Osteocyte (in vitro differentiated cells): ENCODE measurements around the gene TMPRSS11E. TPM values are rescaled to one million over a fixed set of nuclear protein-coding genes. Genes with fewer than 3 reads are reported as not detected.

Experiments
- DNase-seq: peaks from one replicate; pipeline ENCODE4 v3.0.0; 2021; ENCODE audit warnings: mixed read lengths; ENCODE audit not compliant: unreplicated experiment; ENCODE audit errors: extremely low spot score
- H3K27ac Mint-ChIP-seq: one replicate; pipeline ENCODE4 v1.8.0; 2021; ENCODE audit warnings: mild to moderate bottlenecking, mixed read lengths; ENCODE audit not compliant: unreplicated experiment
- H3K27me3 Mint-ChIP-seq: one replicate; pipeline ENCODE4 v1.8.0; 2021; ENCODE audit warnings: mixed read lengths; ENCODE audit not compliant: unreplicated experiment
- H3K36me3 Mint-ChIP-seq: one replicate; pipeline ENCODE4 v1.8.0; 2021; ENCODE audit warnings: mixed read lengths; ENCODE audit not compliant: unreplicated experiment
- H3K4me1 Mint-ChIP-seq: one replicate; pipeline ENCODE4 v1.8.0; 2021; ENCODE audit warnings: mixed read lengths; ENCODE audit not compliant: unreplicated experiment
- H3K4me3 Mint-ChIP-seq: one replicate; pipeline ENCODE4 v1.8.0; 2021; ENCODE audit warnings: mild to moderate bottlenecking, moderate library complexity, mixed read lengths; ENCODE audit not compliant: unreplicated experiment
- H3K9me3 Mint-ChIP-seq: one replicate; pipeline ENCODE4 v1.8.0; 2021; ENCODE audit warnings: mixed read lengths; ENCODE audit not compliant: unreplicated experiment
- total RNA-seq: library from RNA; stranded (reverse); gene quantifications from 2 replicates; pipeline ENCODE4 v1.2.1, GENCODE V29; 2021
- TF ChIP-seq, protein P1 (sequence below): fragments of 200-600 bp; sonication (generic); IDR thresholded peaks from 2 replicates; pipeline ENCODE4 v1.5.0; 2021; ENCODE audit warnings: antibody characterized with exemption, mild to moderate bottlenecking, moderate library complexity

The TMPRSS11E gene
- total RNA-seq, 1 donor from 2014 or later, result not detected

DNA sequence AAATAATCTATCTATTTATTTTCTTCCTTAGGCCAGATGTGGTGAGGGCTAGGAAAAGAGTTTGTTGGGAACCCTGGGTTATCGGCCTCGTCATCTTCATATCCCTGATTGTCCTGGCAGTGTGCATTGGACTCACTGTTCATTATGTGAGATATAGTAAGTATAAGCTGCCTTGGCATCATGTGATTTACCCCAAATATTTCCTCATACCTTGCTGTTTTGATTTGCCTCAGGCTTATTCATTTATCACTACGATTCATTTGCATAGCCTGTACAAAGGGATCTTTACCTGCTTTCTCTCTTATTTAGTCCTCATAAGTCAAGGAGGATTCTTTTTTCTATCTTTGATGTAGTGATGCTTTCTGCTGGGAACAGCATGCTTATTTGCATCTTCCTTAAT is 14.5 kb downstream of the TMPRSS11E start:
- no peak overlapping the region for H3K4me3 Mint-ChIP-seq
- no peaks in the 10 kb centered on the region for H3K36me3 Mint-ChIP-seq
- no peak overlapping the region for H3K27ac Mint-ChIP-seq
- TF ChIP-seq, protein P1, sequence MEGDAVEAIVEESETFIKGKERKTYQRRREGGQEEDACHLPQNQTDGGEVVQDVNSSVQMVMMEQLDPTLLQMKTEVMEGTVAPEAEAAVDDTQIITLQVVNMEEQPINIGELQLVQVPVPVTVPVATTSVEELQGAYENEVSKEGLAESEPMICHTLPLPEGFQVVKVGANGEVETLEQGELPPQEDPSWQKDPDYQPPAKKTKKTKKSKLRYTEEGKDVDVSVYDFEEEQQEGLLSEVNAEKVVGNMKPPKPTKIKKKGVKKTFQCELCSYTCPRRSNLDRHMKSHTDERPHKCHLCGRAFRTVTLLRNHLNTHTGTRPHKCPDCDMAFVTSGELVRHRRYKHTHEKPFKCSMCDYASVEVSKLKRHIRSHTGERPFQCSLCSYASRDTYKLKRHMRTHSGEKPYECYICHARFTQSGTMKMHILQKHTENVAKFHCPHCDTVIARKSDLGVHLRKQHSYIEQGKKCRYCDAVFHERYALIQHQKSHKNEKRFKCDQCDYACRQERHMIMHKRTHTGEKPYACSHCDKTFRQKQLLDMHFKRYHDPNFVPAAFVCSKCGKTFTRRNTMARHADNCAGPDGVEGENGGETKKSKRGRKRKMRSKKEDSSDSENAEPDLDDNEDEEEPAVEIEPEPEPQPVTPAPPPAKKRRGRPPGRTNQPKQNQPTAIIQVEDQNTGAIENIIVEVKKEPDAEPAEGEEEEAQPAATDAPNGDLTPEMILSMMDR, result no peak
- DNase-seq, result no peak
- no peaks in the 10 kb centered on the region for H3K4me1 Mint-ChIP-seq
- no peaks in the 10 kb centered on the region for H3K27me3 Mint-ChIP-seq
- no peaks in the 10 kb centered on the region for H3K9me3 Mint-ChIP-seq

DNA sequence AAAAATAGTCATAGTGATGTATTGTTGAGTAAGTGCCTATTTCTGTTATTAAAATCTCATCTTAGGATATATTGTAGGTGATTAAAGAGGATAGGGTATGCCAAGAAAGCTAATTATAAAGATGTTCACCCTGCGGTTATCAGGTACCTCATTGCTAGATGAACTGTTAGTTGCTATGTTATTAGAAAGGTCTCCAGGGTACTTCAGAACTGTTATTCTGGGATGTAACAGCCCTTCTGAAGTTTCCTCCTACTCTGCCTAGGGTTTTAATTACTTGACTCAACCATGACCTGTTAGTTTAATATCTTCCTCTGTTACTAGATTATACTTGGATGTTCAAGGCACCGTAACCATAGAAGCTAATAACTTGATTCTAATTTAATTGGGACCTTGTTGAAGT is 15.4 kb downstream of the TMPRSS11E start:
- Mint-ChIP-seq H3K9me3 (no peaks in the 10 kb centered on the region), H3K4me3 (no peak overlapping the region)

DNA sequence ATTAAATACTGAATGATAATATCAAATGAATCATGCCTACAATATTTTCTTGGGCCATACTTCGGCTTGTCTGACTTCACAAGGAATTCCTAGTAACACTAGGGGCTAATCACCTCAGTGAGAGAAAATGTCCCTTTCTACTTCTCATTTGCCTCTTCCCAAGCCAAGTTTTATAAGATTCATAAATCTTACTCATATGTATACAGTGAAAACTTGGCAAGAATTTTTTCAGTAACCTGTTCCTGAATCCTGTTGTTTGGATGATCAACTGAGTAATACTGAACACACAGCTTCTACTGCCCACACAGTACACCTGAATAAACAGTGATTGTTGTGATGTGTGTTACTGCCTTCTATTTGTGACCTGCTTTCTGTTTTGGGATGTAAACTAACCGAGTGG is 16.5 kb downstream of the TMPRSS11E start:
- peaks cover 5% of the 10 kb centered on the region for H3K27me3 Mint-ChIP-seq
- no peak overlapping the region for H3K4me3 Mint-ChIP-seq
- no peaks in the 10 kb centered on the region for H3K36me3 Mint-ChIP-seq
- no peaks in the 10 kb centered on the region for H3K4me1 Mint-ChIP-seq
- DNase-seq, result no peak
- no peaks in the 10 kb centered on the region for H3K9me3 Mint-ChIP-seq
- TF ChIP-seq, protein P1, result no peak
- H3K27ac Mint-ChIP-seq, result no peak overlapping the region

More for the DNA sequence above, 15.4 kb downstream of the TMPRSS11E start:
- no peaks in the 10 kb centered on the region for H3K27me3 Mint-ChIP-seq
- TF ChIP-seq, protein P1, result no peak
- no peaks in the 10 kb centered on the region for H3K36me3 Mint-ChIP-seq
- H3K4me1 Mint-ChIP-seq, result no peaks in the 10 kb centered on the region
- no peak overlapping the region for H3K27ac Mint-ChIP-seq
- DNase-seq, result no peak

DNA sequence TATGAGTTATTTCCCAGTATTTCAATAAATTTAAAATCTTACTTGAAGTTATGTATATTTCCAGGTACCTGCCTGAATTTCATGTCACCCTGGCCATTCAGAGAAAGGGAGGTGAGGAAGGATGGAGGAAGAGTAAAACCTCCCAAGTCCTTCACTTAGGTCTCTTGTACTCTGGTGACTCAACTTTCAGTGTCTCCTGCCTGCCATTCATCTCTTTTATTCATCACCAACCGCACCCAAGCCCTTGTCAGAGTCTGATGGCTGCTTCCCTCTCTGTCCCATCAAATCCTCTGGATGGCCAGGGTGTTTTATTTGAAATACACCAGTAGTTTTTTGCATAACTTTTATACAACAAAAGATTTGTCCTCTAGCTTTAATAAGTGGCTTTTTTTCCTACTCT is 17.8 kb downstream of the TMPRSS11E start:
- H3K4me3 Mint-ChIP-seq, result no peak overlapping the region
- TF ChIP-seq, protein P1, result no peak
- DNase-seq, result no peak
- no peaks in the 10 kb centered on the region for H3K4me1 Mint-ChIP-seq
- no peaks in the 10 kb centered on the region for H3K36me3 Mint-ChIP-seq
- H3K27ac Mint-ChIP-seq, result no peak overlapping the region
- peaks cover 11% of the 10 kb centered on the region for H3K27me3 Mint-ChIP-seq
- H3K9me3 Mint-ChIP-seq, result no peaks in the 10 kb centered on the region

DNA sequence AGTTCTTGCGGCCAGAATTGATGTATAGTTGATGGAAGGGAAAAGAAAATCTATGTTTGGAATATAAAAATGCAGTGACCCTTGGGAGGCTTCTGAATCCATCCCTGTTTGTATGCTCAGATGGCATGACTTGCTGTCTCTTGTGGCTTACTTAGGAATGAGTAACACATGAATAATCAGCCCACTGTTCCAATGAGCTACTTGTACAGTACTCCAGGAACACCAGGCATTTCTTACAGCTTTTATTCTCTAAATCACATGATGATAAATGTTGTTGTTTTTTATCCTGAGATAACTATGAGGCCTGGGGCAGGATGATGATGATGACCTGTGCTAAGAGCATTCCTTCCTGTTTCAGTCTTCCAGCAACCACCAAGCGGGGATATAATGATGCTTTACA is 18.9 kb downstream of the TMPRSS11E start:
- Mint-ChIP-seq H3K27me3 (peaks cover 13% of the 10 kb centered on the region), H3K36me3 (no peaks in the 10 kb centered on the region), H3K4me3 (no peak overlapping the region), H3K4me1 (no peaks in the 10 kb centered on the region), H3K9me3 (no peaks in the 10 kb centered on the region), H3K27ac (no peak overlapping the region)
- TF ChIP-seq, protein P1, result no peak
- DNase-seq, result no peak
